ENCODE measurements around the gene FCER1A.
"Not testable (repeated sequence)": the region's sequence is repeated elsewhere in the genome, so short reads cannot be mapped to it uniquely, and the experiment has no call there.

The FCER1A gene

GRCh38 chr1:159341736-159342135 lies 39.6 kb downstream of the FCER1A start:
- DNase-seq, result no peak

GRCh38 chr1:159342761-159343425 lies 40.8 kb downstream of the FCER1A start:
- in situ Hi-C loops (cut with MboI; ENCODE audit: low pct_unique_long_range_greater_than_20kb, low sequenced_read_pairs), result no loop called here

More at GRCh38 chr1:159341736-159342135, 39.6 kb downstream of the FCER1A start:
- in situ Hi-C loops (cut with MboI; ENCODE audit: low pct_unique_long_range_greater_than_20kb, low sequenced_read_pairs), result no loop called here

GRCh38 chr1:159349374-159349773 lies 47.2 kb downstream of the FCER1A start:
- in situ Hi-C loops (cut with MboI; ENCODE audit: low pct_unique_long_range_greater_than_20kb, low sequenced_read_pairs); DNase-seq: not testable (repeated sequence)

More at GRCh38 chr1:159342761-159343425, 40.8 kb downstream of the FCER1A start:
- DNase-seq, result no peak

- no peak for DNase-seq
- in situ Hi-C loops (cut with MboI; ENCODE audit: low pct_unique_long_range_greater_than_20kb, low sequenced_read_pairs), result no loop called here
These were observed 50.3 kb downstream of the FCER1A start for GRCh38 chr1:159352436-159352835.

Measured in KBM-7 (cell line).